Kidney epithelial cell (primary cell): ENCODE data around the gene EP400. TPM values are rescaled to one million over a fixed set of nuclear protein-coding genes. Genes with fewer than 3 reads are reported as not detected.
"Not testable (repeated sequence)": the region's sequence is repeated elsewhere in the genome, so short reads cannot be mapped to it uniquely, and the experiment has no call there.

Experiments used
- DNase-seq: peaks from one replicate; pipeline ENCODE4 v3.0.0-alpha.2; 2010; ENCODE audit warnings: low read depth
- H3K27me3 ChIP-seq: 2 replicates; pipeline ENCODE4 v1.6.0; 2011; ENCODE audit warnings: low read length; ENCODE audit not compliant: control insufficient read depth, insufficient read depth
- H3K36me3 ChIP-seq: 2 replicates; pipeline ENCODE4 v1.5.1; 2011; ENCODE audit warnings: low read length; ENCODE audit not compliant: control insufficient read depth, insufficient read depth
- H3K4me3 ChIP-seq: 2 replicates; pipeline ENCODE4 v1.5.1; 2011; ENCODE audit warnings: low read depth, mild to moderate bottlenecking, control low read depth, low read length
- total RNA-seq: library from RNA; depleted of rRNA; stranded (reverse); fragments of >200 nt; gene quantifications from 2 replicates; pipeline ENCODE4 v1.2.3, GENCODE V29; 2015
- TF ChIP-seq, protein P1 (sequence below): IDR thresholded peaks from 2 replicates; pipeline ENCODE4 v1.5.1; 2011; ENCODE audit warnings: mild to moderate bottlenecking, moderate library complexity, low read length, control low read depth, inconsistent platforms; ENCODE audit not compliant: insufficient read depth, poor library complexity, severe bottlenecking

Gene EP400
- total RNA-seq, 1 donor from 2014 or later = 21.4 TPM

DNA sequence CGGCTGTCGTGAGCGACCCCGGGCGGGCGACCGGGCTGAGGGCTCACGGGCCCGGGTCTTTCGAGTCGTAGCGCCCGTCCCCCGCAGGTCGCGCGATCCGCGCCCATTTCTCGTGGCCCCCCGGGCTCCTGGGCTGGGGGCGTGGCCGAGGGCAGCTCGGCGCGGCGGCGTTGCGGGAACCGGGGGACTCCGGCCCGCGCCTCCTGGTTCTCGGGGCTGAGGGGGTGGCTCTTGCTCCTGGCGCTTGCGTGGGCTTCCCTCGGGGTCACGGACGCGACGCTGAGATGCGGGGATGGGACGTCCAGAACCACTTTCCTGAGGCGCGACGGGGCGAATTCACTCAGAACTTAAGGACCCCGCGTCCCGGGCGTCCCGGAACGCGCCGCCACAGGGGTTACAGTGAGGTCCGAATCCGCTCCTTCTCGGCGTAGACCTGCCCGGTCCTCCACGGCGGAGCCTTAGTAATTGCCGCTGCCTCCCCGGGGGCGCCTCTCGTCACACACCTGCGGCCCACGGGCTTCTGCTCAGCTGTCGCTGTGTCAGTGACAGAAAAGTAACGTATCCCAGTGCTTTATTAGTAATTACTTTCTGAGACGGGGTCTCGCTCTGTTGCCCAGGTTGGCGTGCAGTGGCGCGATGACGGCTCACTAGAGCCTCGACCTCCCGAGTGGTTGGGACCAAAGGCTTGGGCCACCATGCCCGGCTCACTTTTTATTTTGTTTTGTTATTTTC, 606 bp downstream of the EP400 start:
- Histone ChIP-seq H3K27me3 (no peaks in the 10 kb centered on the region), H3K36me3 (no peaks in the 10 kb centered on the region), H3K4me3 (peak overlapping the region; percentile 94)
- no peak for DNase-seq
- TF ChIP-seq, protein P1, sequence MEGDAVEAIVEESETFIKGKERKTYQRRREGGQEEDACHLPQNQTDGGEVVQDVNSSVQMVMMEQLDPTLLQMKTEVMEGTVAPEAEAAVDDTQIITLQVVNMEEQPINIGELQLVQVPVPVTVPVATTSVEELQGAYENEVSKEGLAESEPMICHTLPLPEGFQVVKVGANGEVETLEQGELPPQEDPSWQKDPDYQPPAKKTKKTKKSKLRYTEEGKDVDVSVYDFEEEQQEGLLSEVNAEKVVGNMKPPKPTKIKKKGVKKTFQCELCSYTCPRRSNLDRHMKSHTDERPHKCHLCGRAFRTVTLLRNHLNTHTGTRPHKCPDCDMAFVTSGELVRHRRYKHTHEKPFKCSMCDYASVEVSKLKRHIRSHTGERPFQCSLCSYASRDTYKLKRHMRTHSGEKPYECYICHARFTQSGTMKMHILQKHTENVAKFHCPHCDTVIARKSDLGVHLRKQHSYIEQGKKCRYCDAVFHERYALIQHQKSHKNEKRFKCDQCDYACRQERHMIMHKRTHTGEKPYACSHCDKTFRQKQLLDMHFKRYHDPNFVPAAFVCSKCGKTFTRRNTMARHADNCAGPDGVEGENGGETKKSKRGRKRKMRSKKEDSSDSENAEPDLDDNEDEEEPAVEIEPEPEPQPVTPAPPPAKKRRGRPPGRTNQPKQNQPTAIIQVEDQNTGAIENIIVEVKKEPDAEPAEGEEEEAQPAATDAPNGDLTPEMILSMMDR = no peak

DNA sequence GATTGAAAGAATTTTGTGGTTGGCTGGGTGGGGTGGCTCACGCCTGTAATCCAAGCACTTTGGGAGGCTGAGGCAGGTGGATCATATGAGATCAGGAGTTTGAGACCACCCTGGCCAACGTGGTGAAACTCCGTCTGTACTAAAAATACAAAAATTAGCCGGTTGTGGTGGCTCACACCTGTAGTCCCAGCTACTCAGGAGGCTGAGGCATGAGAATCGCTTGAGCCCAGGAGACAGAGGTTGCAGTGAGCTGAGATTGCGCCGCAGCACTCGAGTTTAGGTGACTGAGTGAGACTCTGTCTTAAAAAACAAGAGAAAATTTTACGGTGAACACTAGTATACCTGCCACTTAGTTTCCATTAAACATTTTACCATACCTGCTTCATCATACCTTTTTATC, 4.1 kb downstream of the EP400 start:
- not testable (repeated sequence) for H3K36me3 ChIP-seq, H3K27me3 ChIP-seq, DNase-seq, H3K4me3 ChIP-seq

DNA sequence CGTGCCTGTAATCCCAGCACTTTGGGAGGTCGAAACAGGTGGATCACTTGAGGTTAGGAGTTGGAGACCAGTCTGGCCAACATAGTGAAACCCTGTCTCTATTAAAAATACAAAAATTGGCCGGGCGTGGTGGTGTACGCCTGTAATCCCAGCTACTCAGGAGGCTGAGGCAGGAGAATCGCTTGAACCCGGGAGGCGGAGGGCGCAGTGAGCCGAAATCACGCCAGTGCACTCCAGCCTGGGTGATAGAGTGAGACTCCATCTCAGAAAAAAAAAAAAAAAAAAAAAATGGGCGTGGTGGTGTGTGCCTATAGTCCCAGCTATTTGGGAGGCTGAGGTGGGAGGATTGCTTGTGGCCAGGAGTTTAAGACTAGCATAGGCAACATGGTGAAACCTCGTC, 4.7 kb downstream of the EP400 start:
- H3K36me3 ChIP-seq, H3K27me3 ChIP-seq, H3K4me3 ChIP-seq, DNase-seq: not testable (repeated sequence)

DNA sequence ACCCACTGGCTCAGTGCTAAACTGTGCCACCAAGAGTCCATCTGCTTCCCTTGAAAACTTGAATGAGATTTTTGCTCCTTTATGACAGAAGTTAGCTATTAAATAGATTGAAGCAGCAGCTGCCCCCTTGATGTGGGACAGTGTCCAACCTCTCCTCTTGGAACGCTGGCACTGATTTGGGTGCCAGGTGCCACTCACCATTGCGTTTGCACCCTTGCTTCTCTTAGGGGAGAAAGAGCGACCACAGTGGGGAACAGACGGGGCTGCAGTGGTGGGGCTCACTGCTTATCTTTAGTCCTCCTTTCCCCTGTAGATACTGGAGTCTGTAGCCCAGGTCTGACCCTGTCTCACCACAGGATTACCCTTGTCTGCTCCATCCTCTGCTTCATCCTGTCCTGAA, 9.4 kb downstream of the EP400 start:
- Histone ChIP-seq H3K36me3 (peaks cover 1% of the 10 kb centered on the region), H3K27me3 (no peaks in the 10 kb centered on the region), H3K4me3 (no peak overlapping the region)
- TF ChIP-seq, protein P1 = no peak
- DNase-seq = no peak

DNA sequence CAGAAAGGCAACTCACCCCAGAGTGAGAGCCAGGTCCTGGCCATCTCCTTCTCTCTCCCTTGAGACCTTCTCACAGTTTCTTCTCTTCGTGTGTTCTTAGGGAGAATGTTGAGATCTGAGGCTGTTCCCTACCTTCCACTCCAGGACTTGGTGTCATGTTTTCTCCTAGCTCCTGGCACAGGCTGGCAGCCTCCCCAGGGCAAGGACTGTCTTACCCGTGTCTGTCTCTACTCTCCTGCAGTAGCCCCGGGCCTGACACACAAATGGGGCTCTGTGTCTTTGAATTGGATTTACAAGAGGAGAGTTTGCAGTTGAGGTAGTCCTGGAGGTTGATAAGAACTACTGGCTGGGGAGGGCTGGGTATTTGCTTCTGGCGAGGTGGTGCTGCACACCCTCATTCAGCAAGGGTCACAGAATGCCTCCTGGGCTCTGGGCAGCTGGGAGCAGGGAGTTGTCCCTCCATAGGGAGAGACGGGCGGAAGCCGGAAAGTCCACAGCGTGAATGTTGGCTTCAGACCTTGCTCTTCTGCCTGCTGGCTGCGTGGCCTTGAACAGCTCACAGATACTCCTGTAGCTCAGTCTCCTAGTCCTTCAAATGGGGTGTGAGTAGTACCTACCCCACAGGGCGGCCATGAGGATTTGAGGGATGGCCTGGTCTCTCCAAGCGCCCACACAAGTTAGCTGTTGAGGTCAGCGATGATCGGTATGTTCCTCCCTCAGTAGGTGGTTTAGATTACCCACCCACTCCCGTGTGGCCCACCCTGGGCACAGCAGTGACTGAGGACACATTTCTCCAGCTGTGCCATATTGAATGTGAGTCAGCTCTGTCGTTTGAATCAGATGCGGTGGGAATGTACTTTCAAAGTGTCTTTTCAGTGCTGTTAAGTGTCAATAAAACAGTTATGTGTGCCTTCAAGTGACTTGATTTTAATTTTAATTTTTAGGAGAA, 10.2 kb downstream of the EP400 start:
- Histone ChIP-seq H3K4me3 (no peak overlapping the region), H3K27me3 (no peaks in the 10 kb centered on the region), H3K36me3 (peaks cover 1% of the 10 kb centered on the region)
- no peak for DNase-seq
- TF ChIP-seq, protein P1 = no peak

DNA sequence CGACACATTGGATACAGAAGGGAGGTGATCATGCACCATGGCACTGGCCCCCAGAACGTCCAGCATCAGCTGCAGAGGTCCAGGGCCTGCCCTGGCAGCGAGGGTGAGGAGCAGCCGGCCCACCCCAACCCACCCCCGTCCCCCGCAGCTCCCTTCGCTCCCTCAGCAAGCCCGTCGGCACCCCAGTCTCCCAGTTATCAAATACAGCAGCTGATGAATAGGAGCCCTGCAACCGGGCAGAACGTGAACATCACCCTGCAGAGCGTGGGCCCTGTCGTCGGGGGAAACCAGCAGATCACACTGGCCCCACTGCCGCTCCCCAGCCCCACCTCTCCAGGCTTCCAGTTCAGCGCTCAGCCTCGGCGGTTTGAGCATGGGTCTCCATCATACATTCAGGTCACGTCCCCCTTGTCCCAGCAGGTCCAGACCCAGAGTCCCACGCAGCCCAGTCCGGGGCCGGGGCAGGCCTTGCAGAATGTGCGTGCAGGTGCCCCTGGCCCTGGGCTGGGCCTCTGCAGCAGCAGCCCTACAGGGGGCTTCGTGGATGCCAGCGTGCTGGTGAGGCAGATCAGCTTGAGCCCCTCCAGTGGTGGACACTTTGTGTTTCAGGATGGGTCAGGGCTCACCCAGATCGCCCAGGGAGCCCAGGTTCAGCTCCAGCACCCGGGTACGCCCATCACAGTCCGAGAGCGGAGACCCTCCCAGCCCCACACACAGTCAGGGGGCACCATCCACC, 11.0 kb downstream of the EP400 start:
- not testable (repeated sequence) for H3K4me3 ChIP-seq, DNase-seq, H3K27me3 ChIP-seq, H3K36me3 ChIP-seq

DNA sequence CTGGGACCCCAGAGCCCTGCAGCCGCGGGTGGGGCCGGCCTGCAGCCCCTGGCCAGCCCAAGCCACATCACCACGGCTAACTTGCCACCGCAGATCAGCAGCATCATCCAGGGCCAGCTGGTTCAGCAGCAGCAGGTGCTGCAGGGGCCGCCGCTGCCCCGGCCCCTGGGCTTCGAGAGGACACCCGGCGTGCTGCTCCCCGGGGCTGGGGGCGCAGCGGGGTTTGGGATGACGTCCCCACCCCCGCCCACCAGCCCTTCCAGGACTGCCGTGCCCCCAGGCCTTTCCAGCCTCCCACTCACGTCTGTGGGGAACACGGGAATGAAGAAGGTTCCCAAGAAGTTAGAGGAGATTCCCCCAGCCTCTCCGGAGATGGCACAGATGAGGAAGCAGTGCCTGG, 11.6 kb downstream of the EP400 start:
- H3K27me3 ChIP-seq, DNase-seq: not testable (repeated sequence)

More for the DNA sequence above, 11.6 kb downstream of the EP400 start:
- H3K4me3 ChIP-seq, H3K36me3 ChIP-seq: not testable (repeated sequence)
